Measurements from ENCODE around the gene ESR1.
A peak's percentile ranks its signal among the peaks of the same experiment; 100 is the strongest.

ESR1 gene

GRCh38 chr6:152107973-152108372 is 300.5 kb downstream of the ESR1 start:
- ATAC-seq: no peak
- no peak for TF ChIP-seq ESRRG (CRISPR knock-in tag; IDR thresholded peaks at IDR 0.05)
- no peak for TF ChIP-seq ZNF565 (CRISPR knock-in tag; conservative IDR thresholded peaks at IDR 0.05; ENCODE audit: low read depth)
- no peak for TF ChIP-seq ZFP30 (CRISPR knock-in tag; IDR thresholded peaks at IDR 0.05)
- TF ChIP-seq, protein P1, sequence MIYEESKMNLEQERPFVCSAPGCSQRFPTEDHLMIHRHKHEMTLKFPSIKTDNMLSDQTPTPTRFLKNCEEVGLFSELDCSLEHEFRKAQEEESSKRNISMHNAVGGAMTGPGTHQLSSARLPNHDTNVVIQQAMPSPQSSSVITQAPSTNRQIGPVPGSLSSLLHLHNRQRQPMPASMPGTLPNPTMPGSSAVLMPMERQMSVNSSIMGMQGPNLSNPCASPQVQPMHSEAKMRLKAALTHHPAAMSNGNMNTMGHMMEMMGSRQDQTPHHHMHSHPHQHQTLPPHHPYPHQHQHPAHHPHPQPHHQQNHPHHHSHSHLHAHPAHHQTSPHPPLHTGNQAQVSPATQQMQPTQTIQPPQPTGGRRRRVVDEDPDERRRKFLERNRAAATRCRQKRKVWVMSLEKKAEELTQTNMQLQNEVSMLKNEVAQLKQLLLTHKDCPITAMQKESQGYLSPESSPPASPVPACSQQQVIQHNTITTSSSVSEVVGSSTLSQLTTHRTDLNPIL (CRISPR knock-in tag; IDR thresholded peaks at IDR 0.05; ENCODE audit: low read depth): no peak
- TF ChIP-seq POU6F1 (CRISPR knock-in tag; IDR thresholded peaks at IDR 0.05; ENCODE audit: borderline replicate concordance, low read depth): no peak
- no peak for TF ChIP-seq PPARA (CRISPR knock-in tag; IDR thresholded peaks at IDR 0.05; ENCODE audit: borderline replicate concordance)
- TF ChIP-seq OSR1 (CRISPR knock-in tag; IDR thresholded peaks at IDR 0.05): no peak
- TF ChIP-seq ISL1 (CRISPR knock-in tag; IDR thresholded peaks at IDR 0.05): no peak
- TF ChIP-seq RARB (CRISPR knock-in tag; IDR thresholded peaks at IDR 0.05): no peak
- no peak for TF ChIP-seq BACH2 (CRISPR knock-in tag; IDR thresholded peaks at IDR 0.05; ENCODE audit: borderline replicate concordance)
- no peak for TF ChIP-seq GLIS3 (CRISPR knock-in tag; IDR thresholded peaks at IDR 0.05)
- TF ChIP-seq, protein P2, sequence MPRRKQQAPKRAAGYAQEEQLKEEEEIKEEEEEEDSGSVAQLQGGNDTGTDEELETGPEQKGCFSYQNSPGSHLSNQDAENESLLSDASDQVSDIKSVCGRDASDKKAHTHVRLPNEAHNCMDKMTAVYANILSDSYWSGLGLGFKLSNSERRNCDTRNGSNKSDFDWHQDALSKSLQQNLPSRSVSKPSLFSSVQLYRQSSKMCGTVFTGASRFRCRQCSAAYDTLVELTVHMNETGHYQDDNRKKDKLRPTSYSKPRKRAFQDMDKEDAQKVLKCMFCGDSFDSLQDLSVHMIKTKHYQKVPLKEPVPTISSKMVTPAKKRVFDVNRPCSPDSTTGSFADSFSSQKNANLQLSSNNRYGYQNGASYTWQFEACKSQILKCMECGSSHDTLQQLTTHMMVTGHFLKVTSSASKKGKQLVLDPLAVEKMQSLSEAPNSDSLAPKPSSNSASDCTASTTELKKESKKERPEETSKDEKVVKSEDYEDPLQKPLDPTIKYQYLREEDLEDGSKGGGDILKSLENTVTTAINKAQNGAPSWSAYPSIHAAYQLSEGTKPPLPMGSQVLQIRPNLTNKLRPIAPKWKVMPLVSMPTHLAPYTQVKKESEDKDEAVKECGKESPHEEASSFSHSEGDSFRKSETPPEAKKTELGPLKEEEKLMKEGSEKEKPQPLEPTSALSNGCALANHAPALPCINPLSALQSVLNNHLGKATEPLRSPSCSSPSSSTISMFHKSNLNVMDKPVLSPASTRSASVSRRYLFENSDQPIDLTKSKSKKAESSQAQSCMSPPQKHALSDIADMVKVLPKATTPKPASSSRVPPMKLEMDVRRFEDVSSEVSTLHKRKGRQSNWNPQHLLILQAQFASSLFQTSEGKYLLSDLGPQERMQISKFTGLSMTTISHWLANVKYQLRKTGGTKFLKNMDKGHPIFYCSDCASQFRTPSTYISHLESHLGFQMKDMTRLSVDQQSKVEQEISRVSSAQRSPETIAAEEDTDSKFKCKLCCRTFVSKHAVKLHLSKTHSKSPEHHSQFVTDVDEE (CRISPR knock-in tag; IDR thresholded peaks at IDR 0.05): no peak
- no peak for TF ChIP-seq ARNTL (CRISPR knock-in tag; IDR thresholded peaks at IDR 0.05; ENCODE audit: borderline replicate concordance, low read depth)
- no peak for TF ChIP-seq ZNF70 (CRISPR knock-in tag; IDR thresholded peaks at IDR 0.05)
- TF ChIP-seq ZFP3 (CRISPR knock-in tag; IDR thresholded peaks at IDR 0.05): no peak

DNA sequence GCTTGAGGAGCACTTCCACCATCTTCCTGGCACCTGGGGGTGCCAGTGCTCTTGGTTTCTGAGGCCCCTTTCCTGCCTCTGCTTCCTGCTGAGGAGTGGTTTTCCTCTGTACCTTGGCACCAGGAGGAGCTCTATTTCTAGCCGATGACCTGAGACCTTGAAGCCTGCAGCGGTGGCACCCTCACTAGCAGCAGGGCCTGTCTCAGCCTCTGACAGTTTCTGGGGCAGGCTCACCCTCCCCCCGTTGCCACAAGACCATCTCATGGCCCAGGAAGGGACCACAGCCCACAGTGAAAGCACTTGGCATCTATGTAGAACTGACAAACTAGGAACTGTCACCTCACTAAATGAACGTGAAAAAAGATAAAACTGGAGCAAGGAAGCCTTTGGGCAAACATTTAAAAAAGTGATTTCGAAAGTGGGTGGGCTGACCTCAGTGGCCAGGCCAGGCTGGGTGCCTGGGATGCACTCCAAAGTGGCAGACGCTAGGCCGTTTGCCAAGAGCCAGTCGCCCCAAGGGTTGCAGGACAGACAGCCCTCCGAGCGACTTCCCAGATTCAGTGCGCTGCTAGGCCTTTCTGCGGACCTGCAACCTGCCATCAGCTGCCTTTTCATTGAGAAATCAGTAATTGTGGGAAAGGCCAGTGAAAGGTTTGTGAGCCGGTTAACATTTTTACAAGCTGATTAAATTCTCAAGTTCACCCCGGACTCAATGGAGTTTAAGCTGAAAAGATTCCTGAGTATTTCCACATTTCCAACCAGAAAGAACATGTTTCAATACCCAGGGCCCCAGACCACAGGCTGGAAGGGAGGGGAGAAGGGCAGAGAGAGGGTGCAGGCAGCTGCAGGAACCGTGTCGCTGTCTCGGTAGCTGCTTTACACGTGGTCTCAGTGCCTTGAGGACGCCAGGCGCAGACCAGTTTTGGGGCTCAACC is 303.7 kb downstream of the ESR1 start:
- peak; percentile 63 for ATAC-seq
- TF ChIP-seq POU6F1 (CRISPR knock-in tag; IDR thresholded peaks at IDR 0.05; ENCODE audit: borderline replicate concordance, low read depth) (no peak), ESRRG (CRISPR knock-in tag; IDR thresholded peaks at IDR 0.05) (no peak), ARNTL (CRISPR knock-in tag; IDR thresholded peaks at IDR 0.05; ENCODE audit: borderline replicate concordance, low read depth) (no peak), OSR1 (CRISPR knock-in tag; IDR thresholded peaks at IDR 0.05) (no peak), CSRNP3 (CRISPR knock-in tag; IDR thresholded peaks at IDR 0.05) (no peak), ZNF70 (CRISPR knock-in tag; IDR thresholded peaks at IDR 0.05) (no peak), ZC3H10 (CRISPR knock-in tag; IDR thresholded peaks at IDR 0.05) (no peak)
- TF ChIP-seq, protein P2 (CRISPR knock-in tag; IDR thresholded peaks at IDR 0.05): no peak
